PC-9 (cell line): ENCODE results near the gene RRP15.

ENCODE experiments used
- CTCF ChIP-seq: fragments of 200-600 bp; sonication (generic); conservative IDR thresholded peaks from 2 replicates; pipeline ENCODE4 v1.6.1; 2017; ENCODE audit warnings: mixed run types, antibody characterized with exemption, mild to moderate bottlenecking, moderate library complexity
- EZH2 ChIP-seq: fragments of 200-600 bp; sonication (generic); IDR thresholded peaks from 2 replicates; pipeline ENCODE4 v1.8.0; 2017; ENCODE audit warnings: antibody characterized with exemption, low read depth

- TF ChIP-seq CTCF (no peak), EZH2 (no peak)
Observed at GRCh38 chr1:218315638-218316037, 30.5 kb downstream of the RRP15 start.
